Epithelial cell of proximal tubule (primary cell): ENCODE data around the gene VN1R5. TPM values are rescaled to one million over a fixed set of nuclear protein-coding genes. Genes with fewer than 3 reads are reported as not detected.
"Not testable (repeated sequence)": the region's sequence is repeated elsewhere in the genome, so short reads cannot be mapped to it uniquely, and the experiment has no call there.

Experiments
- DNase-seq: peaks from one replicate; pipeline ENCODE4 v3.0.0-alpha.2; 2011; ENCODE audit warnings: low read depth
- H3K4me3 ChIP-seq: 2 replicates; pipeline ENCODE4 v1.5.1; 2011; ENCODE audit warnings: low read depth, mild to moderate bottlenecking, low read length
- total RNA-seq: library from RNA; depleted of rRNA; stranded (reverse); fragments of >200 nt; gene quantifications from 2 replicates; pipeline ENCODE4 v1.2.3, GENCODE V29; 2015
- TF ChIP-seq, protein P1 (sequence below): conservative IDR thresholded peaks from 2 replicates; pipeline ENCODE4 v1.5.1; 2012; ENCODE audit warnings: low read depth, mild to moderate bottlenecking, low read length

VN1R5 gene
- total RNA-seq, 1 donor from 2014 or later, result not detected

DNA sequence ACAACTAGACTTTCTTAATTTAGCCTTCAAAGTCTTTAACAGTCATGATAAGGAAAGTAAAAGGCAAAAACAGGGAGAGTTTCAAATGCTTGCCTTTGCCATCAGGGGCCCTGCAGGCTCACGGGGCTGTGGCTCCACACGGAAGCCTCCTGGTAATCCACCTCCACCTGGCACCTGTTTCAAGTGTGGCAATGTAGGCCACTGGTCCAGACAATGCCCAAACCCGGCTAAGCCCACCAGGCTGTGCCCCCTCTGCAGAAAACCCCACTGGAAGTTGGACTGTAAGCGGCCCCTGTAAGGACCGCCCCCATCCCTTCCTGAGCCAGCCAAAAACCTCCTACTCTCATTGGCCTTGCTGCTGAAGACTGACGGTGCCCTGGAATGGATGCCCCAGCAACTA, 32.5 kb downstream of the VN1R5 start:
- H3K4me3 ChIP-seq, result no peak overlapping the region
- TF ChIP-seq, protein P1, sequence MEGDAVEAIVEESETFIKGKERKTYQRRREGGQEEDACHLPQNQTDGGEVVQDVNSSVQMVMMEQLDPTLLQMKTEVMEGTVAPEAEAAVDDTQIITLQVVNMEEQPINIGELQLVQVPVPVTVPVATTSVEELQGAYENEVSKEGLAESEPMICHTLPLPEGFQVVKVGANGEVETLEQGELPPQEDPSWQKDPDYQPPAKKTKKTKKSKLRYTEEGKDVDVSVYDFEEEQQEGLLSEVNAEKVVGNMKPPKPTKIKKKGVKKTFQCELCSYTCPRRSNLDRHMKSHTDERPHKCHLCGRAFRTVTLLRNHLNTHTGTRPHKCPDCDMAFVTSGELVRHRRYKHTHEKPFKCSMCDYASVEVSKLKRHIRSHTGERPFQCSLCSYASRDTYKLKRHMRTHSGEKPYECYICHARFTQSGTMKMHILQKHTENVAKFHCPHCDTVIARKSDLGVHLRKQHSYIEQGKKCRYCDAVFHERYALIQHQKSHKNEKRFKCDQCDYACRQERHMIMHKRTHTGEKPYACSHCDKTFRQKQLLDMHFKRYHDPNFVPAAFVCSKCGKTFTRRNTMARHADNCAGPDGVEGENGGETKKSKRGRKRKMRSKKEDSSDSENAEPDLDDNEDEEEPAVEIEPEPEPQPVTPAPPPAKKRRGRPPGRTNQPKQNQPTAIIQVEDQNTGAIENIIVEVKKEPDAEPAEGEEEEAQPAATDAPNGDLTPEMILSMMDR, result no peak
- no peak for DNase-seq

DNA sequence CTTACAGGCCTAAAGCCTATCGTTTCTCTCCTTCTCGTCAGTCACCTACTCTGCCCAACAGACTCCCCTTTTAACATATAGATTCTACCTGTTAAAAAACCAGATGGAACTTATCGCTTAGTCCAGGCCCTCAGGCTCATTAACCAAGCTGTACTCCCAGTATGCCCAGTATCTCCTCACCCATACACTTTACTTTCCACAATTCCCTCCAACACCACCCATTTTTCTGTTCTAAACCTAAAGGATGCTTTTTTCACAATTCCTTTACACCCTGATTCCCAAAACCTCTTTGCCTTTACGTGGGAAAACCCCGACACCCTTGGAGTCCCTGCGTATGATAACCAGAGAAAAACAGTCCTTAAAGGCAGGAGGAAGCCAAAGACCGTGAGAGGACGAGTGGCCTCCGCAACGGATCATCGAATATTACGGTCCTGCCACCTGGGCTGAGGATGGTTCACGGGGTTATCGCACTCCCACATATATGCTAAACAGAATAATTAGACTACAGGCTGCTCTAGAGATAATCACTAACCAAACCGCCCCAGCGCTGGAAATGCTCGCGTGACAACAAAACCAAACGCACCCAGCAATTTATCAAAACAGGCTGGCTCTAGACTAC, 33.5 kb downstream of the VN1R5 start:
- DNase-seq, H3K4me3 ChIP-seq: not testable (repeated sequence)

- no peak overlapping the region for H3K4me3 ChIP-seq
- TF ChIP-seq, protein P1, result no peak
- no peak for DNase-seq
Measured at GRCh38 chr1:247290576-247290975, 34.7 kb downstream of the VN1R5 start.

DNA sequence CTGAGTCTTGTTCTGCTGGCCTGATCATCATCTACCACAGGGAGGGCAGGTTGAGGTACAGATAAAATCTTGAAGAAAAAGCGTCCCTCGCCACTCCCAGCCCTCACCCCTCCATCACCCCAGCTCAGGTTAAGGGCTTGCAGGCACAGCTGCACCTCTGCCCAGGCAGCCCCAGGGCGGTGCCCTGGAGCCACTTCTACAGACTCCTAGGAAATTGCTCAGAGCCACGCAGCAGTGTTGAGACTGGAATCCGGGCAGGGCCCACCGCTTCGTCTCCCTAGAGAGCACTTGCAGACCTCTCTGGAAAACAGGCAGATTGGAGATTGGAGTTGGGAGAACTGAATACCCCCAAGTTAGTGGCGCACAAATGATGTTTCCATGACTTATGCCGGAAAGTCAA, 35.3 kb downstream of the VN1R5 start:
- no peak for DNase-seq
- no peak overlapping the region for H3K4me3 ChIP-seq
- TF ChIP-seq, protein P1, result no peak

GRCh38 chr1:247291833-247292561, 36.1 kb downstream of the VN1R5 start:
- DNase-seq, result no peak
- TF ChIP-seq, protein P1, result no peak
- no peak overlapping the region for H3K4me3 ChIP-seq

DNA sequence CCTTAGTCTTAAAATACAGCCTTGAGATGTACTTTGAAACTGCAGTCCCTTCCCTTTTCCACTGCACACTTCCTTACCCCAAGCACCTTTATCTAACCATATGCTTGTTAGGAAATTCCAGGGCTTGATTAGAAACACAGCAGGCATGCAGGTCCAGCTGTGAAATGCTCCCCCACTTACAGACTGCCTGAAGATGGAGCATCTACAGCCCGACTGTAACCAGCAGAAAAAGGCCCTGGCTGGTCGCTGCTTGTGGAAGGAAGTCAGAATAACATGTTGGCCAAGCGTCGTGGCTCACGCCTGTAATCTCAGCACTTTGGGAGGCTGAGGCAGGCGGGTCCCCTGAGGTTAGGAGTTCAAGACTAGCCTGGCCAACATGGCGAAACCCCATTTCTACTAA, 37.2 kb downstream of the VN1R5 start:
- DNase-seq, result no peak
- TF ChIP-seq, protein P1, result no peak

DNA sequence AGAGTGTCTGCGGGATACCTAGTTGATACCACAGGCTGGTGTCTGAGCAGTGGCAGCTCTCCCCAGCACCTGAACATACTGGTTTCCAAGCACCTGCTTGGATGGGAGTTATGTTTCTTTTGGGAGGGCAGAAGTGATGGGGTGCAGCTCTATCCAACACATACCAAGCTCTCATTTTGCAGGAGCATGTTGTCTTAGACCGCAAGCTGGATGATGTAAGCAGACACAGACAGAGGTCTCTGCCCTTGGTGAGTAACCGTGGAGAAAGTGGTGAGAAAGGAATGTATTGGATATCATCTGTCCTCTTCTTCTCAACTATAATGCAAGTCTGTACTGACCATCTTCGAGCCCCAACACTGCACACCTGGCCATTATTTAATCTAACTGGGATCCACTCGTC, 38.4 kb downstream of the VN1R5 start:
- no peak overlapping the region for H3K4me3 ChIP-seq
- TF ChIP-seq, protein P1, result no peak
- no peak for DNase-seq

More for the DNA sequence above, 37.2 kb downstream of the VN1R5 start:
- H3K4me3 ChIP-seq, result no peak overlapping the region
